ENCODE measurements around the gene OTUB2. TPM values are rescaled to one million over a fixed set of nuclear protein-coding genes. Genes with fewer than 3 reads are reported as not detected.

Gene OTUB2
- polyA plus RNA-seq, 2 donors: 2.3 to 3.9 TPM

GRCh38 chr14:94077823-94078222 lies 51.7 kb downstream of the OTUB2 start:
- H3K27ac ChIP-seq (ENCODE audit: low read depth in 2 of 2, low read length in 1 of 2): no peak overlapping the region
- H3K36me3 ChIP-seq (ENCODE audit: control insufficient read depth in 2 of 2, insufficient read depth in 2 of 2, low read length in 1 of 2): peaks cover 0 to 6% of the 10 kb centered on the region in 2 donors
- 70 to 77% methylated on average over 5 of the region's 5 CpGs for WGBS, 2 donors
- H3K4me1 ChIP-seq (ENCODE audit: control insufficient read depth in 2 of 2, insufficient read depth in 2 of 2, low read length in 1 of 2): peaks cover 2 to 3% of the 10 kb centered on the region in 2 donors
- no peaks in the 10 kb centered on the region for H3K9me3 ChIP-seq (ENCODE audit: control insufficient read depth in 2 of 2, insufficient read depth in 1 of 2, low read depth in 1 of 2, low read length in 1 of 2)
- H3K4me3 ChIP-seq (ENCODE audit: low read depth in 1 of 2, low read length in 2 of 2): peak overlapping the region in 1 of 2 donors; percentile 32
- no peaks in the 10 kb centered on the region for H3K27me3 ChIP-seq (ENCODE audit: control insufficient read depth in 1 of 2, insufficient read depth in 2 of 2, low read length in 2 of 2)

- H3K27ac ChIP-seq (ENCODE audit: low read depth in 2 of 2, low read length in 1 of 2): peak overlapping the region; percentile 95 to 97
- H3K27me3 ChIP-seq (ENCODE audit: control insufficient read depth in 1 of 2, insufficient read depth in 2 of 2, low read length in 2 of 2): no peaks in the 10 kb centered on the region
- H3K36me3 ChIP-seq (ENCODE audit: control insufficient read depth in 2 of 2, insufficient read depth in 2 of 2, low read length in 1 of 2): peaks cover 0 to 6% of the 10 kb centered on the region in 2 donors
- H3K9me3 ChIP-seq (ENCODE audit: control insufficient read depth in 2 of 2, insufficient read depth in 1 of 2, low read depth in 1 of 2, low read length in 1 of 2): no peaks in the 10 kb centered on the region
- H3K4me3 ChIP-seq (ENCODE audit: low read depth in 1 of 2, low read length in 2 of 2): peak overlapping the region; percentile 84 to 96
- peaks cover 2 to 3% of the 10 kb centered on the region in 2 donors for H3K4me1 ChIP-seq (ENCODE audit: control insufficient read depth in 2 of 2, insufficient read depth in 2 of 2, low read length in 1 of 2)
- WGBS, 2 donors: 2 to 3% methylated on average over 15 of the region's 15 CpGs
Observed at GRCh38 chr14:94079891-94080620, 53.9 kb downstream of the OTUB2 start.

DNA sequence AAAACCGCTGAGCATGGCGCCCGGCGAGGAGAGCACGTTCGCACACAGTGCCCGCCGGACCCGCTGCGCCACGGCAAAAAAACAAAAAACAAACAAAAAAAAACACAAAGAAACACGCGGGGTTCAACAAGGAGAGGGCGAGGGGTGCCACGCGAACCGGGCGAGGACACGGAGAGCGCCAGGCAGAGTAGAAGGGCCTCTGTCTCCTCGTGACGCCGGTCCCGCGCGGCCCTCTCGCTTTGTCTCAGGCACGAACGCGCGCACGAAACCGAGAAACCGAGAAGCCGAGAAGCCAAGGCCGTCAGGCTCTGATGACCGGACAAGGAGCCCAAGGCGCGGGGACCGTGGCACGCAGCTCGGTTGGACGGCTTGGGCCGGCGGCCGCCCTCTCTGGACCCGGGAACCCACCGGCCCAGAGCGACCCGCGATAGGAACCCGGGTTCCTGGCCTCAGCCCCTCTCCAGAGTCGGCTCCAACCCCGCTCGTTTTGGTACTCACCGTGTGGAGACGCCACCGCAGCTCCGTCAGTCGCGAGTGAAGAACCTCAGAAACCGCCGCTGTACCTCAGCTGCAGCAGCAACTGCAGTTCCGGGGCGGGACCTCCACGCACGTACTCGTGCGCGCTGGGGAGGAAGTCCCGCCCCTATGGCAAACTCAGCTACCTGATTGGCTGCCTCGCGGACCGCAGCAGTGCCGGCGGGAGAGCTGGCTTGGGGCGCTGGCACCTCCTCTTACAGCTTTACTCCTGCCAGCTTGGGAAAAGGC lies 54.7 kb downstream of the OTUB2 start, which contains the start of the genes DDX24 and IFI27L1:
Gene DDX24 (minus strand): TSS at position 582 of the 765 bp plus-strand sequence. CDS start 1,460 bp downstream, outside the sequence.
Gene IFI27L1 (plus strand): TSS at position 690 of the 765 bp plus-strand sequence. CDS start 15,628 bp downstream, outside the sequence.
- 0 to 1% methylated on average over 77 of the region's 77 CpGs for WGBS, 2 donors
- H3K9me3 ChIP-seq (ENCODE audit: control insufficient read depth in 2 of 2, insufficient read depth in 1 of 2, low read depth in 1 of 2, low read length in 1 of 2): no peaks in the 10 kb centered on the region
- H3K4me3 ChIP-seq (ENCODE audit: low read depth in 1 of 2, low read length in 2 of 2): peak within 1 kb of the TSS; percentile 84 to 96
- peaks cover 0 to 6% of the 10 kb centered on the region in 2 donors for H3K36me3 ChIP-seq (ENCODE audit: control insufficient read depth in 2 of 2, insufficient read depth in 2 of 2, low read length in 1 of 2)
- H3K27me3 ChIP-seq (ENCODE audit: control insufficient read depth in 1 of 2, insufficient read depth in 2 of 2, low read length in 2 of 2): no peaks in the 10 kb centered on the region
- peak within 1 kb of the TSS; percentile 95 to 97 for H3K27ac ChIP-seq (ENCODE audit: low read depth in 2 of 2, low read length in 1 of 2)
- peaks cover 2 to 3% of the 10 kb centered on the region in 2 donors for H3K4me1 ChIP-seq (ENCODE audit: control insufficient read depth in 2 of 2, insufficient read depth in 2 of 2, low read length in 1 of 2)

- Histone ChIP-seq H3K9me3 (ENCODE audit: control insufficient read depth in 2 of 2, insufficient read depth in 1 of 2, low read depth in 1 of 2, low read length in 1 of 2) (no peaks in the 10 kb centered on the region), H3K27me3 (ENCODE audit: control insufficient read depth in 1 of 2, insufficient read depth in 2 of 2, low read length in 2 of 2) (no peaks in the 10 kb centered on the region), H3K36me3 (ENCODE audit: control insufficient read depth in 2 of 2, insufficient read depth in 2 of 2, low read length in 1 of 2) (peaks cover 0 to 6% of the 10 kb centered on the region in 2 donors), H3K27ac (ENCODE audit: low read depth in 2 of 2, low read length in 1 of 2) (peak overlapping the region; percentile 86 to 97), H3K4me3 (ENCODE audit: low read depth in 1 of 2, low read length in 2 of 2) (peak overlapping the region; percentile 84 to 96), H3K4me1 (ENCODE audit: control insufficient read depth in 2 of 2, insufficient read depth in 2 of 2, low read length in 1 of 2) (peaks cover 2 to 3% of the 10 kb centered on the region in 2 donors)
- 1 to 2% methylated on average over 19 of the region's 19 CpGs for WGBS, 2 donors
Observed at GRCh38 chr14:94081386-94081820, 55.3 kb downstream of the OTUB2 start.

DNA sequence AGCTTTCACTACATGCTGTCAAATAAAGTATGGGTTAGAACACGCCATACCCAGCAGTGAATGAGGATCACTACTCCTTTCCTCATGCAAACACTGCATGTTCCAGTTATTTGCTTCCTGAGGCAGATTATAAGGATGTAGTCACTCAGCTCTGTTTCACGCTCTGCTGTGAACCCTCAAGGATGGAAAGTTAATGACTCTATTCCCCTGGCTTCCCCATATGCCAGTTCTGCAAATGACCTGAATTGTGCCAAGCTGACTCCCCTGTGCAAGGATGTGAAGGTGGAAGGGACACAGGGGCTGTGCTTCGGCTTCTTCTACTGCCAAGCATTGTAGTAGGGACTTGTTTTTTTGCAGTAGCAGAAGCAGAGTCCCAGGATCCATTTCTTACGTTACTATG lies 61.8 kb downstream of the OTUB2 start:
- Histone ChIP-seq H3K36me3 (ENCODE audit: control insufficient read depth in 2 of 2, insufficient read depth in 2 of 2, low read length in 1 of 2) (no peaks in the 10 kb centered on the region), H3K27ac (ENCODE audit: low read depth in 2 of 2, low read length in 1 of 2) (no peak overlapping the region), H3K4me3 (ENCODE audit: low read depth in 1 of 2, low read length in 2 of 2) (no peak overlapping the region), H3K4me1 (ENCODE audit: control insufficient read depth in 2 of 2, insufficient read depth in 2 of 2, low read length in 1 of 2) (no peaks in the 10 kb centered on the region), H3K9me3 (ENCODE audit: control insufficient read depth in 2 of 2, insufficient read depth in 1 of 2, low read depth in 1 of 2, low read length in 1 of 2) (no peaks in the 10 kb centered on the region), H3K27me3 (ENCODE audit: control insufficient read depth in 1 of 2, insufficient read depth in 2 of 2, low read length in 2 of 2) (no peaks in the 10 kb centered on the region)
- 59 to 85% methylated on average over 4 of the region's 4 CpGs for WGBS, 2 donors

- H3K36me3 ChIP-seq (ENCODE audit: control insufficient read depth in 2 of 2, insufficient read depth in 2 of 2, low read length in 1 of 2): no peaks in the 10 kb centered on the region
- no peak overlapping the region for H3K27ac ChIP-seq (ENCODE audit: low read depth in 2 of 2, low read length in 1 of 2)
- H3K4me3 ChIP-seq (ENCODE audit: low read depth in 1 of 2, low read length in 2 of 2): no peak overlapping the region
- no peaks in the 10 kb centered on the region for H3K27me3 ChIP-seq (ENCODE audit: control insufficient read depth in 1 of 2, insufficient read depth in 2 of 2, low read length in 2 of 2)
- no peaks in the 10 kb centered on the region for H3K4me1 ChIP-seq (ENCODE audit: control insufficient read depth in 2 of 2, insufficient read depth in 2 of 2, low read length in 1 of 2)
- no peaks in the 10 kb centered on the region for H3K9me3 ChIP-seq (ENCODE audit: control insufficient read depth in 2 of 2, insufficient read depth in 1 of 2, low read depth in 1 of 2, low read length in 1 of 2)
- 76 to 92% methylated on average over 5 of the region's 5 CpGs for WGBS, 2 donors
Observed at GRCh38 chr14:94088516-94088915, 62.4 kb downstream of the OTUB2 start.

- no peaks in the 10 kb centered on the region for H3K27me3 ChIP-seq (ENCODE audit: control insufficient read depth in 1 of 2, insufficient read depth in 2 of 2, low read length in 2 of 2)
- no peaks in the 10 kb centered on the region for H3K4me1 ChIP-seq (ENCODE audit: control insufficient read depth in 2 of 2, insufficient read depth in 2 of 2, low read length in 1 of 2)
- H3K36me3 ChIP-seq (ENCODE audit: control insufficient read depth in 2 of 2, insufficient read depth in 2 of 2, low read length in 1 of 2): no peaks in the 10 kb centered on the region
- 94 to 96% methylated on average over 4 of the region's 4 CpGs for WGBS, 2 donors
- no peak overlapping the region for H3K4me3 ChIP-seq (ENCODE audit: low read depth in 1 of 2, low read length in 2 of 2)
- H3K27ac ChIP-seq (ENCODE audit: low read depth in 2 of 2, low read length in 1 of 2): no peak overlapping the region
- H3K9me3 ChIP-seq (ENCODE audit: control insufficient read depth in 2 of 2, insufficient read depth in 1 of 2, low read depth in 1 of 2, low read length in 1 of 2): no peaks in the 10 kb centered on the region
Observed at GRCh38 chr14:94089479-94089878, 63.3 kb downstream of the OTUB2 start.

DNA sequence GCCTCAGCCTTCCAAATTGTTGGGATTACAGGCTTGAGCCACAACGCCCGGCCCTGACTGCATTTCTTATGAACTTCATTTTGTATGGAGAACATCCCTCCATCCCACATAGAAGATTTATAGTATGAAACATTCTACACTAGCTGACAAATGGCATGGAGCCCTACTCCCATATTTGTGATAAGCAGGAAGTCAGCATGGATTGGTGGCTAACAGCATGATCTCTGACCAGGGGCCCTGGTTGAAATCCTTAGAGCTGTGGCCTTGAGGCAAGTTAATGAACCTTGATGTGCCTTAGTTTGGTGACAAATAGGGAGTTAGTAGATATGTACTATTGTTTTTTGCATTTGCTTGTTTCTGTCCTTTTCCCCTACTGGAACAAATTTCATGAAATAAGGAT lies 67.3 kb downstream of the OTUB2 start:
- WGBS, 2 donors: 97 to 100% methylated on average over 2 of the region's 2 CpGs
- H3K4me1 ChIP-seq (ENCODE audit: control insufficient read depth in 2 of 2, insufficient read depth in 2 of 2, low read length in 1 of 2): no peaks in the 10 kb centered on the region
- no peak overlapping the region for H3K4me3 ChIP-seq (ENCODE audit: low read depth in 1 of 2, low read length in 2 of 2)
- no peaks in the 10 kb centered on the region for H3K27me3 ChIP-seq (ENCODE audit: control insufficient read depth in 1 of 2, insufficient read depth in 2 of 2, low read length in 2 of 2)
- no peaks in the 10 kb centered on the region for H3K36me3 ChIP-seq (ENCODE audit: control insufficient read depth in 2 of 2, insufficient read depth in 2 of 2, low read length in 1 of 2)
- no peak overlapping the region for H3K27ac ChIP-seq (ENCODE audit: low read depth in 2 of 2, low read length in 1 of 2)
- H3K9me3 ChIP-seq (ENCODE audit: control insufficient read depth in 2 of 2, insufficient read depth in 1 of 2, low read depth in 1 of 2, low read length in 1 of 2): no peaks in the 10 kb centered on the region

- Histone ChIP-seq H3K9me3 (ENCODE audit: control insufficient read depth in 2 of 2, insufficient read depth in 1 of 2, low read depth in 1 of 2, low read length in 1 of 2) (no peaks in the 10 kb centered on the region), H3K27me3 (ENCODE audit: control insufficient read depth in 1 of 2, insufficient read depth in 2 of 2, low read length in 2 of 2) (no peaks in the 10 kb centered on the region), H3K4me1 (ENCODE audit: control insufficient read depth in 2 of 2, insufficient read depth in 2 of 2, low read length in 1 of 2) (no peaks in the 10 kb centered on the region), H3K36me3 (ENCODE audit: control insufficient read depth in 2 of 2, insufficient read depth in 2 of 2, low read length in 1 of 2) (peaks cover 0 to 2% of the 10 kb centered on the region in 2 donors), H3K4me3 (ENCODE audit: low read depth in 1 of 2, low read length in 2 of 2) (no peak overlapping the region), H3K27ac (ENCODE audit: low read depth in 2 of 2, low read length in 1 of 2) (no peak overlapping the region)
- 95 to 96% methylated on average over 4 of the region's 4 CpGs for WGBS, 2 donors
Observed at GRCh38 chr14:94097091-94097490, 71.0 kb downstream of the OTUB2 start.

Data from esophagus (tissue), 2 donors.